NCI-H345 treated with DMSO at 0.1 percent for 48 hours (cell line): ENCODE results near the gene HMCN2.

Source experiments
- DNase-seq: peaks from one replicate; lab custom pipeline; 2025; ENCODE audit not compliant: unreplicated experiment; lab: John Stamatoyannopoulos, UW

HMCN2 gene

GRCh38 chr9:130478736-130479575 lies 213.4 kb downstream of the HMCN2 start:
- DNase-seq, result no peak

GRCh38 chr9:130479587-130479986 lies 214.0 kb downstream of the HMCN2 start:
- DNase-seq, result no peak

GRCh38 chr9:130480673-130481072 lies 215.1 kb downstream of the HMCN2 start:
- no peak for DNase-seq

GRCh38 chr9:130482463-130482862 lies 216.9 kb downstream of the HMCN2 start:
- DNase-seq, result no peak

GRCh38 chr9:130483371-130483971 lies 217.9 kb downstream of the HMCN2 start:
- no peak for DNase-seq
